ENCODE results near the gene NUMB. TPM values are rescaled to one million over a fixed set of nuclear protein-coding genes. Genes with fewer than 3 reads are reported as not detected.

NUMB gene
- total and polyA plus RNA-seq, 2 donors: 15.9 to 38.3 TPM

DNA sequence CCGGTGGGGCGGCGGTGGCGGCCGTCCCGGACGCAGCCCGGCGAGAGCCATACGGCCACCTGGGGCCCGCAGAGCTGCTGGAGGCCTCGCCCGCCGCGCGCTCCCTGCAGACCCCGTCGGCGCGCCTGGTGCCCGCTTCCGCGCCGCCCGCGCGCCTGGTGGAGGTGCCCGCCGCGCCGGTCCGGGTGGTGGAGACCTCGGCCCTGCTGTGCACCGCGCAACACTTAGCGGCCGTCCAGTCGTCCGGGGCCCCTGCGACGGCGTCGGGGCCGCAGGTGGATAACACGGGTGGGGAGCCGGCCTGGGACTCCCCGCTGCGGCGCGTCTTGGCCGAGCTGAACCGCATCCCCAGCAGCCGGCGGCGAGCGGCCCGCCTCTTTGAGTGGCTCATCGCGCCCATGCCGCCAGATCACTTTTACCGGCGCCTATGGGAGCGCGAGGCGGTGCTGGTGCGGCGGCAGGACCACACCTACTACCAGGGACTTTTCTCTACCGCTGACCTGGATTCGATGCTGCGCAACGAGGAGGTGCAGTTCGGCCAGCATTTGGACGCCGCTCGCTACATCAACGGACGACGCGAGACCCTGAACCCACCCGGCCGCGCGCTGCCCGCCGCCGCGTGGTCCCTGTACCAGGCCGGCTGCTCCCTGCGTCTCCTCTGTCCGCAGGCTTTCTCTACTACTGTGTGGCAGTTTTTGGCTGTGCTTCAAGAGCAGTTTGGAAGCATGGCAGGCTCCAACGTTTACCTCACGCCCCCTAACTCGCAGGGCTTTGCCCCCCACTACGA lies 33.1 kb upstream of the NUMB start:
- Histone ChIP-seq H3K9me3 (ENCODE audit: control insufficient read depth in 2 of 2, insufficient read depth in 1 of 2, low read length in 1 of 2) (peaks cover 0 to 12% of the 10 kb centered on the region in 2 donors), H3K4me1 (ENCODE audit: control insufficient read depth in 2 of 2, insufficient read depth in 2 of 2, low read length in 2 of 2) (peaks cover 17 to 29% of the 10 kb centered on the region in 2 donors), H3K36me3 (ENCODE audit: control insufficient read depth in 2 of 2, insufficient read depth in 2 of 2, low read length in 1 of 2) (peaks cover 12% of the 10 kb centered on the region in 2 donors), H3K27me3 (ENCODE audit: control insufficient read depth in 2 of 2, insufficient read depth in 1 of 2, low read length in 1 of 2) (no peaks in the 10 kb centered on the region), H3K27ac (ENCODE audit: low read depth in 1 of 2, low read length in 1 of 2) (peak overlapping the region; percentile 77 to 94), H3K4me3 (ENCODE audit: low read length in 2 of 2) (peak overlapping the region; percentile 74 to 95)
- 1% methylated on average over 94 of the region's 94 CpGs for WGBS
- DNase-seq (ENCODE audit: low read depth in 6 of 9, low spot score in 9 of 9): peak in 6 of 9 donors; percentile 25 to 66 (median 43)

DNA sequence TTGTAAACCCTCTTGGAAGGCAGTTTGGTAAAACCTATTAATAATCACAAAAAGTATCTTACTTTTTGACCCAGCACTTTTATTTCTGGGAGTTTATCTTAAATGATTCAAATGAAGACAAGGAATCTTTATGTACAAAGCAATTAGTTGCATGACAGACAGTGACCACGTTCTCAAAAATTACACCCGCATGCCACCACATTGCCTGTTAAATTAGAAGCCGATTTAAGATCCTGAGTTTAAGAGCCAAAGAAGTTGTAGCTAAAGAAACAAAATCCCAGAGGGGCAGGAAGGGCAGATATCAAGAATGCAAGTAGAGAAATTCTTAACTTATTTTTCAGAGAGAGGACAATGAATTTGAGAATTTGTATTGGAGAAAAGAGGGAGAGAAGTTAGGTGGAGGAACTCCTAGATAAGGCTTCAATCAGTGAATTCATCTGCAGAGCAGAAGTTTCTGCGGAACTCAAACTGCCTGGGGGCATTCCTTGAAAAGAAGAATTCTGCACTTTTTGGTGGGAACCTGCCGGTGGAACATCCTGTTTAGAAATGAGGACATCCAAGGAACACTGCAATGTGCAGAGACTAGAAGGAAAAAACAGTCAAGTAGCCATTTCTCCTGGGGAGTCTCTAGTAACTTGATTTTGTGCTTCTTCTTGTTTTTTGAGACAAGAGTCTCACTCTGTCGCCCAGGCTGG lies 31.3 kb upstream of the NUMB start:
- Histone ChIP-seq H3K4me1 (ENCODE audit: control insufficient read depth in 2 of 2, insufficient read depth in 2 of 2, low read length in 2 of 2) (peaks cover 13 to 29% of the 10 kb centered on the region in 2 donors), H3K27ac (ENCODE audit: low read depth in 1 of 2, low read length in 1 of 2) (no peak overlapping the region), H3K4me3 (ENCODE audit: low read length in 2 of 2) (no peak overlapping the region), H3K36me3 (ENCODE audit: control insufficient read depth in 2 of 2, insufficient read depth in 2 of 2, low read length in 1 of 2) (peaks cover 11 to 12% of the 10 kb centered on the region in 2 donors), H3K9me3 (ENCODE audit: control insufficient read depth in 2 of 2, insufficient read depth in 1 of 2, low read length in 1 of 2) (peaks cover 0 to 12% of the 10 kb centered on the region in 2 donors), H3K27me3 (ENCODE audit: control insufficient read depth in 2 of 2, insufficient read depth in 1 of 2, low read length in 1 of 2) (no peaks in the 10 kb centered on the region)
- 94% methylated on average over 6 of the region's 6 CpGs for WGBS
- DNase-seq (ENCODE audit: low read depth in 6 of 9, low spot score in 9 of 9): no peak

DNA sequence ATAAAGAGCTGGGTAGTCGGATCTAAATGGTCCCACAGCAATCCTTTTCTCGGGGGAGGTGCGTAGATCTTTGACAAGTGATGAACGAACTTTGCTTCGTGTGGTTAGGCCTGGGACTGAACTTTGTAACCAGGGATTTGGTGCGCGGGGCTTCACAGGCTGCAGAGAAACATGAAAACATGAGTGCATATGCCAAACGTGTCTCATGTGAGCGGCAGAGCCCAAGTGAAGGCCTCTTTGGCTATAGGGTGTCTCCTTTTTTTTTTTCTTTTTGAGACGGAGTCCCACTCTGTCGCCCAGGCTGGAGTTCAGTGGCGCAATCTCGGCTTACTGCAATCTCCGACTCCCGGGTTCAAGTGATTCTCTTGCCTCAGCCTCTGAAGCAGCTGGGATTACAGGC lies 20.3 kb upstream of the NUMB start:
- Histone ChIP-seq H3K27me3 (ENCODE audit: control insufficient read depth in 2 of 2, insufficient read depth in 1 of 2, low read length in 1 of 2) (no peaks in the 10 kb centered on the region), H3K36me3 (ENCODE audit: control insufficient read depth in 2 of 2, insufficient read depth in 2 of 2, low read length in 1 of 2) (no peaks in the 10 kb centered on the region)
- 93% methylated on average over 15 of the region's 15 CpGs for WGBS

DNA sequence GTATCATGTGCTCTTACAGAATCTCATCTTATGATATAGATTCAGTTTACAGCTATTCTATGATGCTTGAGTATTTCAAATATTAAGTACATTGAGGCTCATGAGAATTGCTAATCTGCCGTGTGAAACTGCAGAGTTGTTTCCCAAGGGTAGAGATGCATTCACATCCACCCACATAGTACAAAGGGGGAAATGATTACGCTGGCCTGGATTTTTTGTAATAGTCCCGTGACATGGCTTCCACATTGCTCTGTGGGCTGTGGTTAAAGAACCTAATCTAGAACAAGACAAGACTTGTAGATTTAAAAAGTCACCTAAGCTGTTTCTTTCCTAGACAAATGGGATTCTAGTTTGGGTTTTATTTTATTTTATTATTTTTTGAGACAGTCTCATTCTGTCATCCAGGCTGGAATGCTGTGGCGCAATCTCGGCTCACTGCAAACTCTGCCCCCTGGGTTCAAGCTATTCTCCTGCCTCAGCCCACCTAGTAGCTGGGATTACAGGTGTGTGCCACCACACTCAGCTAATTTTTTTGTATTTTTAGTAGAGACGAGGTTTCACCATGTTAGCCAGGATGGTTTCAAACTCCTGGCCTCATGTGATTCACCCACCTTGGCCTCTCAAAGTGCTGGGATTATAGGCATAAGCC lies 19.4 kb upstream of the NUMB start:
- no peaks in the 10 kb centered on the region for H3K9me3 ChIP-seq (ENCODE audit: control insufficient read depth in 2 of 2, insufficient read depth in 1 of 2, low read length in 1 of 2)
- H3K36me3 ChIP-seq (ENCODE audit: control insufficient read depth in 2 of 2, insufficient read depth in 2 of 2, low read length in 1 of 2): no peaks in the 10 kb centered on the region
- WGBS: 88% methylated on average over 6 of the region's 6 CpGs
- no peaks in the 10 kb centered on the region for H3K4me1 ChIP-seq (ENCODE audit: control insufficient read depth in 2 of 2, insufficient read depth in 2 of 2, low read length in 2 of 2)
- H3K27me3 ChIP-seq (ENCODE audit: control insufficient read depth in 2 of 2, insufficient read depth in 1 of 2, low read length in 1 of 2): no peaks in the 10 kb centered on the region
- no peak overlapping the region for H3K27ac ChIP-seq (ENCODE audit: low read depth in 1 of 2, low read length in 1 of 2)
- no peak for DNase-seq (ENCODE audit: low read depth in 6 of 9, low spot score in 9 of 9)
- no peak overlapping the region for H3K4me3 ChIP-seq (ENCODE audit: low read length in 2 of 2)

More for the DNA sequence above, 20.3 kb upstream of the NUMB start:
- H3K4me3 ChIP-seq (ENCODE audit: low read length in 2 of 2): no peak overlapping the region
- DNase-seq (ENCODE audit: low read depth in 6 of 9, low spot score in 9 of 9): no peak
- H3K4me1 ChIP-seq (ENCODE audit: control insufficient read depth in 2 of 2, insufficient read depth in 2 of 2, low read length in 2 of 2): no peaks in the 10 kb centered on the region
- no peaks in the 10 kb centered on the region for H3K9me3 ChIP-seq (ENCODE audit: control insufficient read depth in 2 of 2, insufficient read depth in 1 of 2, low read length in 1 of 2)
- H3K27ac ChIP-seq (ENCODE audit: low read depth in 1 of 2, low read length in 1 of 2): no peak overlapping the region

DNA sequence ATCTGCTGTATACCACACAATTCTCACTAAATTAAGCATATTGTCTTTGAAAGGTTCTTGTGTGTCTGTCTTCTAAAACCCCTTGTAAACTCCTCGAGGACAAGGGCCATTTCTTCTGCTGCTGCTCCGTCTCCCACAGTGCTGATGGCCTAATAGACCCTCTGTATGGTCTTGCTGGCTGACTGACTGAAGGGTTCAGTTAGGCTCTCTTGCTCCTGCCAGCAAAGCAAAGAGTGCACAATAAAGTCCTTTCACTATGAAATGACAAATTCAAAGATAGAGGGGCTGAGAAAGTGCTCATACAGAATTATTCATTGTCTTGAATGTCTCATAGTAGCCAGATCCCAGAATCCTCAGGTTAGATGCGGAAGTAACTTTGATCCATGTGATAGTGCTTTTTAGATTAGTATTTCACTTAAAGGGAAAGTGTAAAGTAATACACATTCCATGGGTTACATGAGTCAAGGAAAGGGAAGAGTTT lies 18.1 kb upstream of the NUMB start:
- H3K9me3 ChIP-seq (ENCODE audit: control insufficient read depth in 2 of 2, insufficient read depth in 1 of 2, low read length in 1 of 2): no peaks in the 10 kb centered on the region
- H3K4me1 ChIP-seq (ENCODE audit: control insufficient read depth in 2 of 2, insufficient read depth in 2 of 2, low read length in 2 of 2): no peaks in the 10 kb centered on the region
- H3K27me3 ChIP-seq (ENCODE audit: control insufficient read depth in 2 of 2, insufficient read depth in 1 of 2, low read length in 1 of 2): no peaks in the 10 kb centered on the region
- no peaks in the 10 kb centered on the region for H3K36me3 ChIP-seq (ENCODE audit: control insufficient read depth in 2 of 2, insufficient read depth in 2 of 2, low read length in 1 of 2)
- H3K4me3 ChIP-seq (ENCODE audit: low read length in 2 of 2): no peak overlapping the region
- H3K27ac ChIP-seq (ENCODE audit: low read depth in 1 of 2, low read length in 1 of 2): no peak overlapping the region
- DNase-seq (ENCODE audit: low read depth in 6 of 9, low spot score in 9 of 9): no peak
- 92% methylated on average over 3 of the region's 3 CpGs for WGBS

DNA sequence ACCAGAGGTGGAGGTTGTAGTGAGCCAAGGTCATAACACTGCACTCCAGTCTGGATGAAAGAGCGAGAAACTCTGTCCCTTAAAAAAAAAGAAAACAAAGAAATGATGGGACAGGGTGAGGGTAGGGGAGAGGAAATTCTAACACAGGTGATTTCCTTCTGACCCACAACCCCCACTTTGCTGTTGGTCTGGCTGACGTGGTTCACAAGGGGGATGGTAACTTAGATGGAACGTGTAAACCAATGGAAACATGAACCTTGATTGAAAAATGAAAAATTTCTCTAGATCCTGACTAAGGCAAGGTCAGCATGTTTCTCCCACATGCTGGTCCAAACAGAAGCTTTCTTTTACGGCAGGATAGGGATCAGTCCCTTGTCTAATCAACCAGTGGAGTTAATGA lies 16.6 kb upstream of the NUMB start:
- WGBS: 60% methylated on average over 4 of the region's 4 CpGs
- H3K4me3 ChIP-seq (ENCODE audit: low read length in 2 of 2): no peak overlapping the region
- H3K9me3 ChIP-seq (ENCODE audit: control insufficient read depth in 2 of 2, insufficient read depth in 1 of 2, low read length in 1 of 2): no peaks in the 10 kb centered on the region
- no peak for DNase-seq (ENCODE audit: low read depth in 6 of 9, low spot score in 9 of 9)
- H3K27me3 ChIP-seq (ENCODE audit: control insufficient read depth in 2 of 2, insufficient read depth in 1 of 2, low read length in 1 of 2): no peaks in the 10 kb centered on the region
- no peak overlapping the region for H3K27ac ChIP-seq (ENCODE audit: low read depth in 1 of 2, low read length in 1 of 2)
- no peaks in the 10 kb centered on the region for H3K36me3 ChIP-seq (ENCODE audit: control insufficient read depth in 2 of 2, insufficient read depth in 2 of 2, low read length in 1 of 2)
- H3K4me1 ChIP-seq (ENCODE audit: control insufficient read depth in 2 of 2, insufficient read depth in 2 of 2, low read length in 2 of 2): no peaks in the 10 kb centered on the region

DNA sequence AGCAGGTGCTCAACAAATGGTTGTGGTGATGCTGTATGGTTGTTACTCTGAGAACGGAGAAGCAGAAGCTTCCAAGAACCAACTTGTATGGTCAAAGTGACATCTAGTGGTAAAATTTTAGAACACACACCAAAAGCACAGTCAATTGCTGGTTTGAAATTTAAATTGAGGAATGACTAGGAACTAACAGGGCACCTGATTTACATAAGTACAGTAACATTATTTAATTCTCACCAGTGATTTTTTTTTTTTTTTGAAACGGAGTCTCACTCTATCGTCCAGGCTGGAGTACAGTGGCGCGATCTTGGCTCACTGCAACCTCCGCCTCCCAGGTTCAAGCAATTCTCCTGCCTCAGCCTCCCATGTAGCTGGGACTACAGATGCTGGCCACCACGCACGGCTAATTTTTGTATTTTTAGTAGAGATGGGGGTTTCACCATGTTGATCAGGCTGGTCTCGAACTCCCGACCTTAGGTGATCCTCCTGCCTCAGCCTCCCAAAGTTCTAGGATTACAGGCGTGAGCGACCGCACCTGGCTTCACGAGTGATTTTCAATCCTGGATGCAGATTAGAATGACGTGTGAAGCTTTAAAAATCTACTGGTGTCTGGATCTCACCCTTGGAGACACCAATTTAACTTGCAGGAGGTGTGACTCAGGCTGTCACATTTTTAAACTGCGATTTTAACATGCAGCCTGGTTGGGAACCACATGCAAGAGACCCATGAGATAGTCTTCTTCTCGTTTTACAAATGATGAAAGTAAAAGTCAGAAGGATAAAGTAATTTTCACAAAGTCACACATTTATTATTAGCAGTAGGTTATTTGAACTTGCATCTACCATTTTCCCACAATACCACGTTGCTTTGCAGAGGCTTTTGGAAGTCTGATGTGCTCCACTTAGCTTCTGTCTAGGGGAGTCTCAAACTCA lies 14.1 kb upstream of the NUMB start:
- WGBS: 68% methylated on average over 18 of the region's 18 CpGs
- no peaks in the 10 kb centered on the region for H3K36me3 ChIP-seq (ENCODE audit: control insufficient read depth in 2 of 2, insufficient read depth in 2 of 2, low read length in 1 of 2)
- H3K4me1 ChIP-seq (ENCODE audit: control insufficient read depth in 2 of 2, insufficient read depth in 2 of 2, low read length in 2 of 2): no peaks in the 10 kb centered on the region
- no peak overlapping the region for H3K4me3 ChIP-seq (ENCODE audit: low read length in 2 of 2)
- peak in 7 of 9 donors; percentile 51 to 82 (median 57) for DNase-seq (ENCODE audit: low read depth in 6 of 9, low spot score in 9 of 9)
- no peaks in the 10 kb centered on the region for H3K27me3 ChIP-seq (ENCODE audit: control insufficient read depth in 2 of 2, insufficient read depth in 1 of 2, low read length in 1 of 2)
- H3K9me3 ChIP-seq (ENCODE audit: control insufficient read depth in 2 of 2, insufficient read depth in 1 of 2, low read length in 1 of 2): no peaks in the 10 kb centered on the region
- no peak overlapping the region for H3K27ac ChIP-seq (ENCODE audit: low read depth in 1 of 2, low read length in 1 of 2)

DNA sequence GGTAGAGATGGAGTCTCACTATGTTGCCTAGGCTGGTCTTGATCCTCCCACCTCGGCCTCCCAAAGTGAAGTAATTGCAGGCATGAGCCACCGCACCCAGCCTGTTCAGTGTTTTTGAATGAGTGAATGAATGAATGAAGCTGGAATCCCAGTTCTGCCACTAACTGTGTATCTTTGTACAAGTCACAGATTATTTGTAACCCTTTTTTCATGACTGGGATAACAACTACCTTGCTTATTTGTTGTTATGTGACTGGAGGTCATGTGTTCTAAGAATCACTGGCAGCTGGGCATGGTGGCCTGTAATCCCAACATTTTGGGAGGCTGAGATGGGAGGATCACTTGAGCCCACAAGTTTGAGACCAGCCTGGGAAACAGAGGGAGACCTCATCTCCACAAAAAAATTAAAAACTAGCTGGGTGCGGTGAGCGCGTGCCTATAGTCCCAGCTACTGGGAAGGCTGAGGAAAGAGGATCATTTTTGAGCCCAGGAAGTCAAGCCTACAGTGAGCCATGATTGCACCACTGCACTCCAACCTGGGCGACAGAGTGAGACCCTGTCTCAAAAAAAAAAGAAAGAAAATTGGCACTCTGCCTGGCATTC lies 13.3 kb upstream of the NUMB start:
- Histone ChIP-seq H3K4me3 (ENCODE audit: low read length in 2 of 2) (no peak overlapping the region), H3K27ac (ENCODE audit: low read depth in 1 of 2, low read length in 1 of 2) (no peak overlapping the region), H3K4me1 (ENCODE audit: control insufficient read depth in 2 of 2, insufficient read depth in 2 of 2, low read length in 2 of 2) (no peaks in the 10 kb centered on the region), H3K27me3 (ENCODE audit: control insufficient read depth in 2 of 2, insufficient read depth in 1 of 2, low read length in 1 of 2) (no peaks in the 10 kb centered on the region), H3K36me3 (ENCODE audit: control insufficient read depth in 2 of 2, insufficient read depth in 2 of 2, low read length in 1 of 2) (no peaks in the 10 kb centered on the region), H3K9me3 (ENCODE audit: control insufficient read depth in 2 of 2, insufficient read depth in 1 of 2, low read length in 1 of 2) (no peaks in the 10 kb centered on the region)
- WGBS: 83% methylated on average over 6 of the region's 6 CpGs
- no peak for DNase-seq (ENCODE audit: low read depth in 6 of 9, low spot score in 9 of 9)
